Right lobe of liver (tissue), 6 donors: ENCODE measurements around the gene KRT10. TPM values are rescaled to one million over a fixed set of nuclear protein-coding genes. Genes with fewer than 3 reads are reported as not detected.
A peak's percentile ranks its signal among the peaks of the same experiment; 100 is the strongest.

Source experiments
- ATAC-seq, 4 donors: fragments of 200-7000 bp; cut with Tn5 transposase; one replicate each; pipeline ENCODE4 v1.9.1; 2020; ENCODE audit warnings: mild to moderate bottlenecking in 4 of 4, moderate library complexity in 4 of 4
- DNase-seq, 3 donors: peaks; one replicate each; pipeline ENCODE4 v3.0.0-alpha.2; 2020
- H3K27ac ChIP-seq, 3 donors: fragments of 200-600 bp; one replicate each; pipeline ENCODE4 v1.8.0; 2022
- H3K27me3 ChIP-seq, 2 donors: fragments of 200-600 bp; one replicate each; pipeline ENCODE4 v1.8.0; 2022
- H3K36me3 ChIP-seq, 4 donors: fragments of 200-600 bp; sonication (generic) in 1 of 4; one replicate each; pipeline versions ENCODE4 v1.5.1 to v1.8.0; 2017 to 2022; ENCODE audit warnings: control low read depth in 1 of 4
- H3K4me1 ChIP-seq, 4 donors: fragments of 200-600 bp; sonication (generic) in 1 of 4; one replicate each; pipeline versions ENCODE4 v1.5.1 to v1.8.0; 2017 to 2022; ENCODE audit warnings: control low read depth in 1 of 4
- H3K4me3 ChIP-seq, 3 donors: fragments of 200-600 bp; one replicate each; pipeline ENCODE4 v1.8.0; 2022
- H3K9me3 ChIP-seq, 4 donors: fragments of 200-600 bp; sonication (generic) in 1 of 4; one replicate each; pipeline versions ENCODE4 v1.5.1 to v1.8.0; 2017 to 2022; ENCODE audit warnings: control low read depth in 1 of 4
- CTCF ChIP-seq, 4 donors: fragments of 200-600 bp in 3 of 4; fragments of 450-650 bp in 1 of 4; IDR thresholded peaks; one replicate each; pipeline versions ENCODE4 v1.5.1 to v1.8.0; 2016 to 2022; ENCODE audit warnings: antibody characterized with exemption in 4 of 4, mild to moderate bottlenecking in 2 of 4
- POLR2A ChIP-seq: fragments of 450-650 bp; IDR thresholded peaks from one replicate; pipeline ENCODE4 v1.6.1; 2017; ENCODE audit warnings: antibody characterized with exemption, mild to moderate bottlenecking
- WGBS: methylation state at CpG from one replicate; pipeline ENCODE4 v1.1.6; 2018; ENCODE audit warnings: low coverage, low lambda C conversion rate; ENCODE audit not compliant: insufficient coverage; ENCODE audit errors: missing lambda C conversion rate; 5-methylcytosine and 5-hydroxymethylcytosine counted together
- intact Hi-C, 2 donors: fragments of 100-400 bp; cut with DNase I; formaldehyde crosslinking; loops; one replicate each; pipeline versions ENCODE4 v1.11.2 to v1.14.1; 2022
- total RNA-seq, 6 experiments: library from RNA; depleted of rRNA in 2 of 6; stranded (reverse); fragments of >200 nt in 2 of 6; fragmentation: NEBNext Ultra II Directional in 3 of 6; extraction: Animal tissue kit (Norgen Biotek cat#: 25700) in 3 of 6; gene quantifications; one replicate each; pipeline versions ENCODE4 v1.1.0 to v1.2.4, GENCODE V29; 2016 to 2023
- donor health status: DM: no; HTN: yes; CAD: no.
- donor health status: DM: no; HTN: no; CAD: no.
- donor health status: DM: no; HTN: no; CAD: no.
- donor health status: DM: no; HTN: yes; CAD: no.
- donor health status: DM: no; HTN: yes; CAD: no.

Gene KRT10
- total RNA-seq, 6 experiments from 2014 or later: 11.4 to 20.4 (median 17.4) TPM

- H3K4me1 ChIP-seq: no peaks in the 10 kb centered on the region
- no peaks in the 10 kb centered on the region for H3K9me3 ChIP-seq
- H3K27me3 ChIP-seq: no peaks in the 10 kb centered on the region
- no peaks in the 10 kb centered on the region for H3K36me3 ChIP-seq
- DNase-seq: no peak
- intact Hi-C loops: no loop called here
- no peak for TF ChIP-seq POLR2A
- no peak for TF ChIP-seq CTCF (IDR thresholded peaks at IDR 0.05)
- H3K27ac ChIP-seq: no peak overlapping the region
- ATAC-seq: no peak
- H3K4me3 ChIP-seq: no peak overlapping the region
- 93% methylated on average over 1 of the region's 1 CpG for WGBS
Observed at GRCh38 chr17:40824015-40824832, 1.8 kb upstream of the KRT10 start.

GRCh38 chr17:40821536-40821935, 878 bp downstream of the KRT10 start:
- no peak for ATAC-seq
- H3K4me1 ChIP-seq: peaks cover 0 to 6% (median 0%) of the 10 kb centered on the region in 4 donors
- TF ChIP-seq POLR2A (no peak), CTCF (IDR thresholded peaks at IDR 0.05) (no peak)
- H3K4me3 ChIP-seq: no peak overlapping the region
- H3K9me3 ChIP-seq: no peaks in the 10 kb centered on the region
- intact Hi-C loops: no loop called here
- no peaks in the 10 kb centered on the region for H3K27me3 ChIP-seq
- H3K27ac ChIP-seq: no peak overlapping the region
- H3K36me3 ChIP-seq: no peaks in the 10 kb centered on the region
- DNase-seq: no peak

GRCh38 chr17:40820228-40820838, 2.1 kb downstream of the KRT10 start:
- H3K27ac ChIP-seq: no peak overlapping the region
- intact Hi-C loops: no loop called here
- TF ChIP-seq CTCF (IDR thresholded peaks at IDR 0.05): no peak
- no peak for TF ChIP-seq POLR2A
- H3K4me3 ChIP-seq: no peak overlapping the region
- WGBS: 88% methylated on average over 7 of the region's 9 CpGs
- H3K4me1 ChIP-seq: peaks cover 0 to 6% (median 0%) of the 10 kb centered on the region in 4 donors
- H3K27me3 ChIP-seq: no peaks in the 10 kb centered on the region
- H3K9me3 ChIP-seq: no peaks in the 10 kb centered on the region
- DNase-seq (no peak), ATAC-seq (no peak)
- H3K36me3 ChIP-seq: no peaks in the 10 kb centered on the region

GRCh38 chr17:40819528-40820125, 2.8 kb downstream of the KRT10 start:
- intact Hi-C loops: no loop called here
- H3K36me3 ChIP-seq: no peaks in the 10 kb centered on the region
- 35% methylated on average over 9 of the region's 9 CpGs for WGBS
- DNase-seq: no peak
- peak overlapping the region; percentile 66 to 78 (median 74) for H3K4me3 ChIP-seq
- TF ChIP-seq POLR2A: no peak
- no peak for TF ChIP-seq CTCF (IDR thresholded peaks at IDR 0.05)
- no peaks in the 10 kb centered on the region for H3K27me3 ChIP-seq
- peak overlapping the region; percentile 39 to 77 (median 55) for H3K27ac ChIP-seq
- no peaks in the 10 kb centered on the region for H3K9me3 ChIP-seq
- ATAC-seq: peak; percentile 20 to 44 (median 38)
- H3K4me1 ChIP-seq: peaks cover 0 to 6% (median 0%) of the 10 kb centered on the region in 4 donors
